ENCODE results near the gene ARL5C. TPM values are rescaled to one million over a fixed set of nuclear protein-coding genes. Genes with fewer than 3 reads are reported as not detected.

Gene ARL5C
- total RNA-seq, 1 experiment from 2014 or later = not detected

DNA sequence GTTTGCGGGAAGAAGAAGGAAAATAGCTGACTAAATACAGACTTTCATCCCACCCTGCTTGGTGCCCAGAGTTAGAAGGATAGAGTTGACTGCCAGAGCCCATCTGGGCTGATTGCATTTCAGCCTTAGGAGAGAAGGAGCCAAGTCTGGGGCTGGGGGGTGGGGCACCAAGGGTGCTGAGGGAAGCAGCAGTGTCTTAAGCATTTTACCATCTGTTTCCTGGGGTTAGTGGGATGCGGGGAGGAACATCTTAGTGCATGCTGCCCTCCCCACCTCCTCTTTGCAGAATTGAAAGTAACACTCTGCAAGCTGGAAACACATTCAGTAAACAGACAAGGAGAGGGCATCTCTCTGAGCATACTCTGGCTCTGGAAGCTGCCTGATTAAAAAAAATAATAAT is 1.5 kb upstream of the ARL5C start:
- H3K4me3 Mint-ChIP-seq (ENCODE audit: low read depth, unreplicated experiment) = no peak overlapping the region
- peaks cover 12% of the 10 kb centered on the region for H3K4me1 Mint-ChIP-seq (ENCODE audit: low read depth, unreplicated experiment)
- BruUV-seq (replicated peaks) = no TSS peak
- intact Hi-C loops (cut with micrococcal nuclease; ENCODE audit: unreplicated experiment) = no loop called here
- peaks cover 6% of the 10 kb centered on the region for H3K36me3 Mint-ChIP-seq (ENCODE audit: insufficient read depth, unreplicated experiment)
- DNase-seq = no peak
- no peak overlapping the region for H3K27ac Mint-ChIP-seq (ENCODE audit: unreplicated experiment)
- H3K9me3 Mint-ChIP-seq (ENCODE audit: low read depth, unreplicated experiment) = no peaks in the 10 kb centered on the region
- peaks cover 61% of the 10 kb centered on the region for H3K27me3 Mint-ChIP-seq (ENCODE audit: unreplicated experiment)
- CTCF ChIA-PET = interaction anchor here (0.6 to 7.2 kb wide), 14 partner anchors 9 to 450 kb away, joined by 3 to 148 read pairs (median 6); partner anchors contain the start of genes PLXDC1 and RPL19
- TF ChIP-seq, protein P1, sequence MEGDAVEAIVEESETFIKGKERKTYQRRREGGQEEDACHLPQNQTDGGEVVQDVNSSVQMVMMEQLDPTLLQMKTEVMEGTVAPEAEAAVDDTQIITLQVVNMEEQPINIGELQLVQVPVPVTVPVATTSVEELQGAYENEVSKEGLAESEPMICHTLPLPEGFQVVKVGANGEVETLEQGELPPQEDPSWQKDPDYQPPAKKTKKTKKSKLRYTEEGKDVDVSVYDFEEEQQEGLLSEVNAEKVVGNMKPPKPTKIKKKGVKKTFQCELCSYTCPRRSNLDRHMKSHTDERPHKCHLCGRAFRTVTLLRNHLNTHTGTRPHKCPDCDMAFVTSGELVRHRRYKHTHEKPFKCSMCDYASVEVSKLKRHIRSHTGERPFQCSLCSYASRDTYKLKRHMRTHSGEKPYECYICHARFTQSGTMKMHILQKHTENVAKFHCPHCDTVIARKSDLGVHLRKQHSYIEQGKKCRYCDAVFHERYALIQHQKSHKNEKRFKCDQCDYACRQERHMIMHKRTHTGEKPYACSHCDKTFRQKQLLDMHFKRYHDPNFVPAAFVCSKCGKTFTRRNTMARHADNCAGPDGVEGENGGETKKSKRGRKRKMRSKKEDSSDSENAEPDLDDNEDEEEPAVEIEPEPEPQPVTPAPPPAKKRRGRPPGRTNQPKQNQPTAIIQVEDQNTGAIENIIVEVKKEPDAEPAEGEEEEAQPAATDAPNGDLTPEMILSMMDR (IDR thresholded peaks at IDR 0.05; ENCODE audit: unreplicated experiment) = no peak

DNA sequence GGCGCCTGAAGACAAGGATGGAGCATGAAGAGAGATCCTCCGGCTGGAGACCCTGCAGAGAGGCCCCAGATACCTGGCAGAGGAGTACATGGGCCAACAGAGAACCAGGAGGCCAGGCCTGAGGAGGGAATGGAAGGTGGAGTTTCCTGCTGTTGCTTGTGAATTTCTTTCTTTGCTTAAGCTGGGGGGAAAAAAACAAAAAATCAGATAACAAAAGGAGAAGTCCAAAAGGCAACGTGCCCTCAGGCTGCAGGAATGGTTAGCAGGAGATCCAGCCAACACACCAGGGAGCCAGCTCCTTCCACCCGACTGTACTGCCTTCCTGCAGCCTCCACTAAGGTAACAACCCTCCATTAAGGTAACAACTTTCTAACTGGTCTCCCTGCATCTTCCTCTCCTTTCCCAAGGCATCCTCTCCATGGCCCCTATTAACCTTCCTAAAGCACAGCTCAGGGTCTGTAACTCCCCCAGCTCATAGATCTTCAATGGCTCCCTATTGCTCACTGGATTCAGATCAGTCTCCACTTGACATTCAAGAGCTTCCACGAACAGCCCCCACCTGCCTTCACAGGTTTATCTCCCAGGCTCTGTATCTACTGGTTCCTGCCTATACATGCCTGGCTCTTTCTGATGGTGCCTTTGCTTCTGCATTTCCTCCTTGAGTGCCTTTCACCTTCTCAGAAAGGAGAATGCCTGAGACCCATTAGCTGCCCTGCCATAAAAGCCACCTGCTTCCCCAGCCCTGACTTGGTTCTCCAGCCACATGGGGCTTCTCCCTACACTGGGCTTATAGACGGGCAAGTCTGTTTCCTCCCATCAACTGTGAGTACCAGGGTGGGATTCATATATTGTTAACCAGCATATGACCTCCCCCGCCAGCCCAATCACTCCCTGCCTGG is 725 bp upstream of the ARL5C start:
- no peak for DNase-seq
- H3K4me3 Mint-ChIP-seq (ENCODE audit: low read depth, unreplicated experiment) = no peak overlapping the region
- peaks cover 61% of the 10 kb centered on the region for H3K27me3 Mint-ChIP-seq (ENCODE audit: unreplicated experiment)
- no peaks in the 10 kb centered on the region for H3K9me3 Mint-ChIP-seq (ENCODE audit: low read depth, unreplicated experiment)
- intact Hi-C loops (cut with micrococcal nuclease; ENCODE audit: unreplicated experiment) = no loop called here
- peaks cover 6% of the 10 kb centered on the region for H3K36me3 Mint-ChIP-seq (ENCODE audit: insufficient read depth, unreplicated experiment)
- BruUV-seq (replicated peaks) = no TSS peak
- CTCF ChIA-PET = interaction anchor here (0.6 to 7.2 kb wide), 16 partner anchors 9 to 295 kb away, joined by 3 to 148 read pairs (median 4); partner anchors contain the start of genes PLXDC1 and RPL19
- TF ChIP-seq, protein P1 (IDR thresholded peaks at IDR 0.05; ENCODE audit: unreplicated experiment) = no peak
- no peak overlapping the region for H3K27ac Mint-ChIP-seq (ENCODE audit: unreplicated experiment)
- peaks cover 12% of the 10 kb centered on the region for H3K4me1 Mint-ChIP-seq (ENCODE audit: low read depth, unreplicated experiment)

DNA sequence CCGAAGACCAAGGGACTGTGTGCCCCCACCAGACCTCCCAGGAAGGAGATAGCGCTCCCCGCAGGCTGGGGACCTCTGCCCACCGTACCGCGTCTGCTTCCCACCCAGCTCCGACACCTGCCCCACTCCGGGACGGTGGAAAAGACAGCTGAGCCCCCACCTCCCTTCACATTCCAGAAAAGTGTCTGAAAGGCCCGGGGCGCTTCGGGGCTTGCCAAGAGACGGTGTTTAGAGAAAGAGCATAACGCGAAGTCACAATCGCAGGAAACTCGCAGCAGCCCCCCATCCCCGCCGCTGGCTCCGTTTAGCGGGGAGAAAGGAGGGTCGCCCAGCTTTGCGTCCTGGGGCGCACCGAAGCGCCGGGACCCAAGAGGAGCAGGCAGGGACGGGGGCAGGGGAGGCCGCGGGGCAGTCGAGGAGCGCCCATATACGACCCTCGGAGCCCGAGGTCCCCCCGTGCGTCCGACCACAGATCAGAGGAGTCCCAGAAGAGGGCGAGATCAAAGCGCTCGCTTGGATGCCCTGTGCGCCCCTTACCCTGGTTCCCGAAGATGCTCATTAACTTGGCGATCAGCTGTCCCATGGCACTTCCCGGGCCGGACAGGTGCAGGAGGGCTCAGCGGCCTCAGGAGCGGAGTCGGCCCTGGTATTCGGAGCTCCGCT is 652 bp downstream of the ARL5C start:
- H3K27ac Mint-ChIP-seq (ENCODE audit: unreplicated experiment) = no peak overlapping the region

DNA sequence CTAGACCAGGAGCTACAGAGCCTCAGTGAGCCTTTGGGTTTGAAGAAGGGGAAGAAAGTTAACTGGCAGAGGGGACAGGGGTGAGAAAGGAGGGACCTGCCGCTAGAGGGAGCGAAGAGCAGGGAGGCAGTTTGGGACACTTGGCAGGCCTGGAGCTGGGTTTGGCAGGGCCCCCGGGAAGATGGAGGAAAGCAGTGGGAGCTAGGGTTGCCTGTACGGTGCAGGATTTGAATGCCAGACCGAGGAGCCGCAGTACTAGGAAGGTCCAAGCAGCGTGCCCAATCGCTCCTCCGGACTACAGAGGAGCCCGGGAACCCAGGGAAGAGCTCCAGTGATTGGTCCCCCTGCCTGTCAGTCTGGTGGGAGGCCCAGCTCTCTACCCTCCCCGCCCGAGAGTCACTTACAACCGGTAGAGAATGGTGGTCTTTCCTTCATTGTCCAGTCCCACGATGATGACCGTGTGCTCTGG is 1.3 kb downstream of the ARL5C start:
- no TSS peak for BruUV-seq (replicated peaks)
- intact Hi-C loops (cut with micrococcal nuclease; ENCODE audit: unreplicated experiment) = loop anchor here (1.0 kb wide), 1 partner anchor 14 kb away; no protein-coding TSS in a partner anchor
- CTCF ChIA-PET = interaction anchor here (0.5 to 7.2 kb wide), 72 partner anchors 9 to 936 kb away, joined by 3 to 148 read pairs (median 4); partner anchors contain the start of genes CACNB1, LASP1, MED1 and NR1D1
- peaks cover 12% of the 10 kb centered on the region for H3K4me1 Mint-ChIP-seq (ENCODE audit: low read depth, unreplicated experiment)
- peaks cover 80% of the 10 kb centered on the region for H3K27me3 Mint-ChIP-seq (ENCODE audit: unreplicated experiment)
- peak; percentile 99 for DNase-seq
- no peak overlapping the region for H3K27ac Mint-ChIP-seq (ENCODE audit: unreplicated experiment)
- H3K9me3 Mint-ChIP-seq (ENCODE audit: low read depth, unreplicated experiment) = no peaks in the 10 kb centered on the region
- H3K4me3 Mint-ChIP-seq (ENCODE audit: low read depth, unreplicated experiment) = peak overlapping the region; percentile 6
- H3K36me3 Mint-ChIP-seq (ENCODE audit: insufficient read depth, unreplicated experiment) = peaks cover 6% of the 10 kb centered on the region
- TF ChIP-seq, protein P1 (IDR thresholded peaks at IDR 0.05; ENCODE audit: unreplicated experiment) = peak; percentile 100

More for the DNA sequence above, 652 bp downstream of the ARL5C start:
- Mint-ChIP-seq H3K4me3 (ENCODE audit: low read depth, unreplicated experiment) (no peak overlapping the region), H3K4me1 (ENCODE audit: low read depth, unreplicated experiment) (peaks cover 12% of the 10 kb centered on the region), H3K27me3 (ENCODE audit: unreplicated experiment) (peaks cover 74% of the 10 kb centered on the region), H3K9me3 (ENCODE audit: low read depth, unreplicated experiment) (no peaks in the 10 kb centered on the region), H3K36me3 (ENCODE audit: insufficient read depth, unreplicated experiment) (peaks cover 6% of the 10 kb centered on the region)
- no peak for DNase-seq
- CTCF ChIA-PET = interaction anchor here (0.5 to 7.2 kb wide), 71 partner anchors 9 to 935 kb away, joined by 3 to 148 read pairs (median 4); partner anchors contain the start of genes CACNB1, LASP1, NR1D1 and PIP4K2B
- no TSS peak for BruUV-seq (replicated peaks)
- intact Hi-C loops (cut with micrococcal nuclease; ENCODE audit: unreplicated experiment) = no loop called here
- TF ChIP-seq, protein P1 (IDR thresholded peaks at IDR 0.05; ENCODE audit: unreplicated experiment) = no peak

Data from Calu3 (cell line).